Measurements from ENCODE around the gene LMOD1.

- TF ChIP-seq POLR2AphosphoS5 (IDR thresholded peaks at IDR 0.05; ENCODE audit: low read depth, low read length) (no peak), POLR2A (IDR thresholded peaks at IDR 0.05; ENCODE audit: low read depth, low read length) (no peak), TAF1 (IDR thresholded peaks at IDR 0.05; ENCODE audit: low read depth, low read length) (no peak)
Observed at GRCh38 chr1:201887116-201887866, 59.1 kb downstream of the LMOD1 start.
